ENCODE measurements around the gene USP1. TPM values are rescaled to one million over a fixed set of nuclear protein-coding genes. Genes with fewer than 3 reads are reported as not detected.

Gene USP1
- total and polyA plus RNA-seq, 10 of the 15 experiments (the other 5 are each of a cell fraction or from before 2014, with no cell fraction given), result 25.6 to 77.9 (median 48.1) TPM

DNA sequence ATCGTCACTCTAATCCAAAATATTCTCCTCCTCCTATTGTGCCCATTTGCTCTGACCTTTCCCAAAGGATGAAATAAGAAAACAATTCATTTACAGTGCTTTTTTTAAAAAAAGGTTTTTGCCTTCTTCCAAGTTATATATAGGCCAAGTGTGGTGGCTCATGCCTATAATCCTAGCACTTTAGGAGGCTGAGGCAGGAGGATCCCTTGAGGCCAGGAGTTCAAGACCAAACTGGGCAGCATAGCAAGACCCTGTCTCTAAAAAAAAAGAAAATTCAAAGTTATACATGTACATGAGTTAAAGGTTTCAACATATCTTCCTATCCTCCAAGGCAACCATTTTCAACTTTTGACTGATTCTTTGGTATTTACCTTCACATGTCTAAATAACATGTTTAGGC, 10.1 kb upstream of the USP1 start (continued):
- TF ChIP-seq, protein P1, sequence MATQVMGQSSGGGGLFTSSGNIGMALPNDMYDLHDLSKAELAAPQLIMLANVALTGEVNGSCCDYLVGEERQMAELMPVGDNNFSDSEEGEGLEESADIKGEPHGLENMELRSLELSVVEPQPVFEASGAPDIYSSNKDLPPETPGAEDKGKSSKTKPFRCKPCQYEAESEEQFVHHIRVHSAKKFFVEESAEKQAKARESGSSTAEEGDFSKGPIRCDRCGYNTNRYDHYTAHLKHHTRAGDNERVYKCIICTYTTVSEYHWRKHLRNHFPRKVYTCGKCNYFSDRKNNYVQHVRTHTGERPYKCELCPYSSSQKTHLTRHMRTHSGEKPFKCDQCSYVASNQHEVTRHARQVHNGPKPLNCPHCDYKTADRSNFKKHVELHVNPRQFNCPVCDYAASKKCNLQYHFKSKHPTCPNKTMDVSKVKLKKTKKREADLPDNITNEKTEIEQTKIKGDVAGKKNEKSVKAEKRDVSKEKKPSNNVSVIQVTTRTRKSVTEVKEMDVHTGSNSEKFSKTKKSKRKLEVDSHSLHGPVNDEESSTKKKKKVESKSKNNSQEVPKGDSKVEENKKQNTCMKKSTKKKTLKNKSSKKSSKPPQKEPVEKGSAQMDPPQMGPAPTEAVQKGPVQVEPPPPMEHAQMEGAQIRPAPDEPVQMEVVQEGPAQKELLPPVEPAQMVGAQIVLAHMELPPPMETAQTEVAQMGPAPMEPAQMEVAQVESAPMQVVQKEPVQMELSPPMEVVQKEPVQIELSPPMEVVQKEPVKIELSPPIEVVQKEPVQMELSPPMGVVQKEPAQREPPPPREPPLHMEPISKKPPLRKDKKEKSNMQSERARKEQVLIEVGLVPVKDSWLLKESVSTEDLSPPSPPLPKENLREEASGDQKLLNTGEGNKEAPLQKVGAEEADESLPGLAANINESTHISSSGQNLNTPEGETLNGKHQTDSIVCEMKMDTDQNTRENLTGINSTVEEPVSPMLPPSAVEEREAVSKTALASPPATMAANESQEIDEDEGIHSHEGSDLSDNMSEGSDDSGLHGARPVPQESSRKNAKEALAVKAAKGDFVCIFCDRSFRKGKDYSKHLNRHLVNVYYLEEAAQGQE (IDR thresholded peaks at IDR 0.05; ENCODE audit: low read depth, low read length), result no peak
- TF ChIP-seq ZBTB4 (CRISPR knock-in tag; IDR thresholded peaks at IDR 0.05) (no peak), CHD4 (IDR thresholded peaks at IDR 0.05) (no peak), ZZZ3 (IDR thresholded peaks at IDR 0.05; ENCODE audit: control insufficient read depth, insufficient read length, low read depth) (no peak), RBBP5 (conservative IDR thresholded peaks at IDR 0.05) (no peak), ZNF622 (IDR thresholded peaks at IDR 0.05) (no peak), ZBTB33 (IDR thresholded peaks at IDR 0.05) (no peak), NFIC (IDR thresholded peaks at IDR 0.05; ENCODE audit: low read depth, low read length) (no peak), NBN (IDR thresholded peaks at IDR 0.05) (no peak), CREB1 (IDR thresholded peaks at IDR 0.05; ENCODE audit: low read depth) (no peak), PAX5 (IDR thresholded peaks at IDR 0.05; ENCODE audit: borderline replicate concordance, low read depth, low read length) (no peak)
